Activated CD8-positive, alpha-beta memory T cell treated with anti-CD3 and anti-CD28 coated beads, Interleukin-2, amount 50 U/mL, for 24 hours (primary cell): ENCODE results near the gene NEK4.

ENCODE experiments used
- DNase-seq: peaks from one replicate; pipeline ENCODE4 v3.0.0-alpha.2; 2020; ENCODE audit errors: extremely low read depth

Gene NEK4

DNA sequence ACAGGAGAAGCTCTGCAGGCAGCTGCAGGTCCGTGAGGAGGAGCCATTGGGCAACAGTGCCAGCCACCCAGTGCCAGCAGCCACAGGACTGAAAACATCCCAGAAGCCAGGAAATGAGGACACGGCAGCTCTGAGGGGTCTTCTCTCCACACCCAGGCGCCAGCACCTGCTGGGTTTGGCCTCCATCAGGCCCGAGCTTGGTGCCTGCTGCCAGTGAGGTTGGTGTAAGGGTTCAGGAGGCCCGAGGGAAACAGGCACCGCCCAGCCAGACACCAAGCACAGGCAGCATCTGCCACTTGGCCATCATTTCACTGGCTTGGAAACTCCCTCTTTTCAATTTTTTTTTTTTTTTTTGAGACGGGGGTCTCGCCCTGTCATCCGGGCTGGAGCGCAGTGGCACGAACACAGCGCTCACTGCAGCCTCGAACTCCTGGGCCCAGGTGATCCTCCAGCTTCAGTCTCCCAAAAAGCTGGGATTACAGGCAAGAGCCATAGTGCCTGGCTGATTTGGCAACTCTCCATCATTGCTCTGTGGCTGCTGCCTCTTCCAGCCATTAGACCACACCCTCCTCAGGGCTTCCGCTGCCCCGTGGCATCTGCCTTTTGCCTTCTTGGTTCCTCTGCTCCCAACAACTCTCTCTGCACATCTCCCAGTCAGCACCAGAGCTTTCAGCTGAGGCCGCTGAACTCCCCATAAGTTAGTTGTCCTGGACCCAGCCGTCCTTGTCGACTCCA lies 22.4 kb upstream of the NEK4 start:
- DNase-seq: no peak

DNA sequence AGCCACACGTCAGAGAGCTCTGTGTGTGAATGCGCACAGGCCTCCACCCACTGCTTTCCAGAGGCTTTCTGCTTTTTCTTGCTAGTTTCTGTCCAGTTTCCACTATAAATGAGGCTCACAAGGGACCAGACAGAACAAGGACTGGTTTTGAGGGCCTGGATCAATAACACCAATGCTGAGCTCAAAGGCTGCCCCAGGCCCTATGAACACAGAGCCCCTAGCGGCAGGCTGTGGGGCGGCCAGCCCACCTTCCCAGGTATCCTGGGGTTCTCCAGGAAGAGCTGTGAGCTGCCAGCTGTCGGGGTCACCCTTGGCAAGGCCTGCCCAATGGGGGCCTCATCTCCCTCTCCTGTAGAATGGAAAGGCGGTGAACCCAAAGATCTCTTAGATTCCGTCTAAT lies 21.7 kb upstream of the NEK4 start:
- DNase-seq: no peak

- no peak for DNase-seq
Observed at GRCh38 chr3:52791928-52792327, 21.2 kb upstream of the NEK4 start.

GRCh38 chr3:52791366-52791765 lies 20.6 kb upstream of the NEK4 start:
- no peak for DNase-seq

GRCh38 chr3:52790741-52791140 lies 20.0 kb upstream of the NEK4 start:
- DNase-seq: no peak

DNA sequence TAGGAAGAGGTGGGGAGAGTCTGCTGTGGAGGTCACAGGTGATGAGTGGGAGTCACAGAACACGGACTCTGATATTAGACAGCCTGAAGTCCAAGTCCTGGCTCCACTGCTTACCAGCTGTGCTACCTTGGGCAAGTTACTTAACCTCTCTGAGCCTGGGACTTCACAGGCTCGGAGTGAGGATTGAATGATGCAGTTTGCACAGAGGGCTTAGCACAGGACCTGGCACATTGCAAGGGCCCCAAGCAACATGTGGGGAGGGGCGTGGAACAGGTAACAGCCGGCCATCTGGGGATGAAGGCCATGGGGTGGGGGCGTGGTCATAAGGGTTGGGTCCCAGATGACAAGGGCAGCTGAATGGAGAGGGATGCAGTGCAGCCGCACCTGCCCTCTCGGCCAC lies 19.6 kb upstream of the NEK4 start:
- no peak for DNase-seq

GRCh38 chr3:52789746-52790040 lies 19.0 kb upstream of the NEK4 start:
- DNase-seq: no peak

DNA sequence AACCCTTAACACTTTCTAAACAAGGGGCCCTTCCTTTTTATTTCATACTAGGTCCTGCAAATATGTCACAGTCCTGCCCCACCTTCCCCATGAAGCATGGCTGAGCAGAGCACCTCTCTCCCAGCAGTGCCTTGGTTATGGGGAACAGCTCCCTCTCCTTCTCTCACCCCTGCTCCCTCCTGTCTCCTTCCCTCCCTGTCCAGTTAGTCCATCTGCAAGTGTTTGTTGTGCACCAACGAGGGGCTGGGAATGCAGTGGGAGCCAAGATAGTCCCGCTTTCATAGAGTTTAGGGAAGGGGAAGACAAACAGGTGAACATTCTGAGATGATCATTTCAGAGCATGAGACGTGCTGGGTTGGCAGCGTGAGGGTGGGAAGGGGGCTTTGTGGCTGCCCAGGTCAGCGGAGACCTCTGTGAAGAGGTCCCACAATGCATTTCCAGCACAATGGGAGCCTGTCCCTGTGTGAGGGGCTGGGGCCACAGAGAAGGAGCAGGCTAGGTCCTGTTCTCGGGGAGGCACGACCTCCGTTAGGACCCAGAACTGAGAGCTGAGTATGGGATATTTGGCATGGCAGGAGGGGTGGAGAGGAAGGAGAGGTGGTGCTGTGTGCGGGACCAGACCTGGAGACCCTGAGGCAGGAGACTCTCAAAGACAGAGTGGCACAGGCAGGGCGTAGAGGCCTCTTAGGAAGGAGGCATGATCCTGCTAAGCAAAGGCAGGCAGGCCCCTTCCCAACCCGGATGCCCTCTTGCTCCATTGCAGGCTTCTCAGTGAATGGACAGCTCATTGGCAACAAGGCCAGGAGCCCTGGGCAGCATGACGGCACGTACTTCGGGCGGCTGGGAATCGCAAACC lies 18.4 kb upstream of the NEK4 start:
- no peak for DNase-seq

- no peak for DNase-seq
Observed at GRCh38 chr3:52787672-52788625, 17.2 kb upstream of the NEK4 start.

- DNase-seq: no peak
Observed at GRCh38 chr3:52787246-52787645, 16.5 kb upstream of the NEK4 start.

GRCh38 chr3:52786330-52787215 lies 15.8 kb upstream of the NEK4 start:
- no peak for DNase-seq

GRCh38 chr3:52784931-52785590 lies 14.3 kb upstream of the NEK4 start:
- no peak for DNase-seq

DNA sequence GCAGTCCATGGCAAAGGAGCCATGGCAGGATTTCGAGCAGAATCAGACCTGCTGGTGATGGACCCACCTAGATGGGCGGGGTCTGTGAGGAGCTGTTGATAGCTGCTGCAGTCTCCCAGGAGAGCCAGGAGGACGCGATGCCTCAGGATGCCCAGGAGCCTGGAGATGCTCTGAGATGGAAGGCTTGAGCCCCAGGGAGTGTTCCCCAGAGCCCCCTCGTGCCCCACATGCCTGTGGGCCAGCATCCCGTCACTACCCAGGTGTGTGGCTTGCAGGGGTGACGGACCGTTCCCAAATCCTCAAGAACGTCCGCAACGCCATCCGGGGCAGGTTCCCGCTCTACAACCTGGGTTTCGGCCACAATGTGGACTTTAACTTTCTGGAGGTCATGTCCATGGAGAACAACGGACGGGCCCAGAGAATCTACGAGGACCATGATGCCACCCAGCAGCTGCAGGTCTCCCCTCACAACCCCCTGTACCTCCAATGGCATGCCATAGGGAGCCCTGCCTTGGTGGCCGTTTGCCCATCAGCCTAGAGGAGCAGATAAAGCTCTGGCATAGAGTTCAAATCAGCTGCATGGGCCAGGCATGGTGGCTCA lies 13.4 kb upstream of the NEK4 start:
- DNase-seq: no peak

GRCh38 chr3:52783211-52783555 lies 12.4 kb upstream of the NEK4 start:
- no peak for DNase-seq

- DNase-seq: no peak
Observed at GRCh38 chr3:52782412-52783210, 11.9 kb upstream of the NEK4 start.

DNA sequence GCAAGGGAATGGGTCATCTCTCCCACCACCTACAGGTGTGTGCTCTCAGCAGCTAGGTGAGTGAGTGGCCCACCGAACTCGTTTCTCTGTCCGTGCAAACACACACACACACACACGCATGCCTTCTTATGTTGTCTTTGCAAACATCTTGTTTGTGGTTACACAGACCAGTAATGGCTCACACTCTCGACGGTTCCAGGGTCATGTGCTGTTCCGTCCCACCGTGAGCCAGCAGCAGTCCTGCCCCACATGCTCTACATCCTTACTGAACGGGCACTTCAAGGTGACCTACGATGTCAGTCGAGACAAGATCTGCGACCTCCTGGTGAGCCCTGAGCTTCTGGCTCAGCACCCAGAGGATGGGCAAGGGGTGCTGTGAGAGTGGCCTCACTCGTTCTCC lies 11.0 kb upstream of the NEK4 start:
- no peak for DNase-seq

GRCh38 chr3:52779837-52780585 lies 9.3 kb upstream of the NEK4 start:
- DNase-seq: no peak

- DNase-seq: no peak
Observed at GRCh38 chr3:52779011-52779836, 8.5 kb upstream of the NEK4 start.
